NCI-H2029 (cell line): Measurements from ENCODE around the gene S100B.
A peak's percentile ranks its signal among the peaks of the same experiment; 100 is the strongest.
"Not testable (repeated sequence)": the region's sequence is repeated elsewhere in the genome, so short reads cannot be mapped to it uniquely, and the experiment has no call there.

Experiments used
- DNase-seq: peaks from one replicate; lab custom pipeline; 2025; lab: John Stamatoyannopoulos, UW

The S100B gene

DNA sequence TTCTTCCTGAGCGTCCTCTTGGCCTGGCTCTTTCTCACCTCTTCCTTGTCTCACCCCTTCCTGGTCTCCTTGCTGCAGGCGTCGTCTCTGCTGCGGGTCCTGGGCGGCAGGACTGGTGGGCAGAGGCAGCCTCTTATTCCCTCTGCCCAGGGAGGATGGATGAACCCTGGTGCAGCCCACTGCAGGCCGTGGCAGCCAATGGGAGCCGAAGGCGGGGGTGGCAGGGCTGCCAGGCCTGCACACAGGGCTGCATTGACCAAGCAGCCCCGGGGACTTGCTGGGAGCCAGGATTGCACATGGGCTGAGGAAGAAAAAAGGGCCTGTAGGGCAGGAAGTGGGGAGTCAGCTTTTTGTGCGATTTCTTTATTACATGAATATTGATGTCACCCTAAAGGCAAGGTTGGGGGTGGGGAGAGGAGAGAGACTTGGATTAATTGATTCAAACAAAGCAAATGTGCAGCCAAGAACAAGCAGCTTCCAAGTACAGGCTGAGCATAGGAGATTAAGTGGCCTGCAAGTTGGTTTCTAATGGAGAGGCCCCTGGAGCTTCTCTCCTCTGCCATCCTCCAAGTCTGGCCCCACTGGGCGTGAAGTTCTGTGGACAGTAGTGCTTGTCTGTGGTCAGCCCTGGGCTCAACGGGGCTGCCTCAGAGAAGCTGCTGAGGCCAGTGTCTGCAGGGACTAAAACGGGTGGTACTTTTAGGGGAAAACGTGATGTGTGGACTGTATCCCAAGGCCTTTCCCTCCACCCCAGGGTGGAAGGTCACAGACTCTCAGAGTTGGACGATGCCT is at the start of gene S100B:
Gene S100B, minus strand, starts transcription at position 108 of the 792 bp plus-strand sequence. CDS start 2,667 bp downstream, outside the sequence.
- no peak for DNase-seq

DNA sequence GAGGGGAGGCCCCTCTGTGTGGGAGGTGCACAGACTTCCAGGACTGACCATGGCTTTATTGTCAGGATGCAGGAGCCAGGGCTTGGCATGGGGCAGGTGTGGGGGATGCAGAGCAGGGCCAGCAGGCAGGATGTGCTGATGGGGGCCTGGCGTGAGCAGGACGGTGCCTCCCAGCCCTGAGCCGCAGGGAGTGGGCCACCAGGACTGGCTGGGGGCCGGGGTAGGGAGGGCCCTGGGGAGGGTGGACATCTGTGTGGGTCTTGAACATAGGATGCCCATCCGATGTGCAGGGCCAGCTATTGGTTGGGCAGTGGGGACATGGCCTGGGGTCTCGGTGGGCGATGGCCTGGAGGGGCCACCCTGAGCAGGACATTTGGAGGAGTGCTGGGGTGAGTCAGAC is 46.2 kb upstream of the S100B start:
- no peak for DNase-seq

- no peak for DNase-seq
These were observed 45.7 kb upstream of the S100B start for GRCh38 chr21:46650476-46651098.

DNA sequence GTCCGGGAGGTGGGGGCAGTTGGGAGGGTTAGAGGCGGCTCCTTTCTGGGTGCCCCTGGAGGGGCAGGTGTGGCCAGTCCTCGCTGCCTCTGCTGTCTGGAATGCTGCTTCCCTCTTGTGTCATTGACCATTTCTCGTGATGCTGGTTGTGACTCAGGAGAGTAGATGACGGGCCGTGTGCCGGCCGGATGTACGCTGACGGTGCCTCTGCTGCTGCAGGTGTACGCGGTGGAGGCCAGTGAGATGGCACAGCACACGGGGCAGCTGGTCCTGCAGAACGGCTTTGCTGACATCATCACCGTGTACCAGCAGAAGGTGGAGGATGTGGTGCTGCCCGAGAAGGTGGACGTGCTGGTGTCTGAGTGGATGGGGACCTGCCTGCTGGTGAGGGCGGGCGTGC is 44.5 kb upstream of the S100B start:
- no peak for DNase-seq

- no peak for DNase-seq
These were observed 43.7 kb upstream of the S100B start for GRCh38 chr21:46648539-46648938.

- no peak for DNase-seq
These were observed 41.8 kb upstream of the S100B start for GRCh38 chr21:46646541-46647154.

DNA sequence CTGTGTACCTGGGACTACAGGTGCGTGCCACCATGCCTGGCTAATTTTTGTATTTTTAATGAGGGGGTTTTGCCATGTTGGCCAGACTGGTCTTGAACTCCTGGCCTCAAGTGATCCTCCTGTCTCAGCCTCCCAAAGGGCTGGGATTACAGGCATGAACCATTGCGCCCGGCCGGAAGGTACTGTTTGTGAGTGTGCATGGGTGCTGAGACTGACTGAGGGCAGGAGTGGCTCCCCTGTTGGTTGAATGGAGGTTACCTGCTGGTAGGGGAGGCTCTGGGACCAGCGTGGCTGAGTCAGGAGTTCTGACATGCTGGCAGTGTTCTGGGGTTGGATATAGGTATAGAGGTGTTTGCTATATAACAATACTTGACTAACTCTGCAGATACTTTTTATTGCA is 41.0 kb upstream of the S100B start:
- DNase-seq, result no peak

DNA sequence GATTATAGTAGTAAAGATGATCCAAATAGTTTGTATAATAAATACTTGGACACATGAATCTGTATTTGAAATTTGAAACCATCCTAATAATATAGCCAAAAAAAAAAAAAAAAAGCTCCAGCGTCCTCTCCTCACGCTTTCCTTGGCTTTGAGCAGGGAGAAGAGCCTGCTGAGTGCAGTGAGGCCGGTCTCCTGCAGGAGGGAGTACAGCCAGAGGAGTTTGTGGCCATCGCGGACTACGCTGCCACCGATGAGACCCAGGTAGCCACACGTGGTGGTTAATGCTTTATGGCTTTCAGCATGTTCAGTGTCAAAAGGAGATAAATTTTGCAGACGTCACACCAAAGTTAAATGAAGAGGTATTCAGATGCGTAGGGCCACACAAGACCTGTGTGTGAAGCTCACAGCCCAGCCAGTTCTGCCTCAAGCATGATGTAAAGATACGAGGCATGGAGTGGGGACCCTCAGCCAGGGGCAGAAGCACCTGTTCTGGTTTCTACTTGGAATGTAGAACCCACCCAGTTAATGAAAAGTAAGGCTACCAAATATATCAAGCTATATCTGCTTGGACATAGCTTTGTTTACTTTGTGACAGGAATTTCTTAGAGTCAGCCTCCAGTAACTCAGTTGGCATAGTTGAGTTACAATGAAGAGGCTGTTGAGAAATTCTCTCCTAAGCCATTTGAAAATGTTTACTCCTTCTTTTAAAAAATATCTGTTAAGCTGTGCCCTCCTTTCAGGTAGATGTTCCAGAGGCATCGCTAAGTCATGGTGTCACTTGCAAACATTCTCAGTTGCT is 38.7 kb upstream of the S100B start:
- DNase-seq, result no peak

- DNase-seq, result no peak
These were observed 36.8 kb upstream of the S100B start for GRCh38 chr21:46641656-46642055.

- peak; percentile 0 for DNase-seq
These were observed 34.9 kb upstream of the S100B start for GRCh38 chr21:46639489-46640386.

GRCh38 chr21:46637952-46638746 is 33.3 kb upstream of the S100B start:
- no peak for DNase-seq

DNA sequence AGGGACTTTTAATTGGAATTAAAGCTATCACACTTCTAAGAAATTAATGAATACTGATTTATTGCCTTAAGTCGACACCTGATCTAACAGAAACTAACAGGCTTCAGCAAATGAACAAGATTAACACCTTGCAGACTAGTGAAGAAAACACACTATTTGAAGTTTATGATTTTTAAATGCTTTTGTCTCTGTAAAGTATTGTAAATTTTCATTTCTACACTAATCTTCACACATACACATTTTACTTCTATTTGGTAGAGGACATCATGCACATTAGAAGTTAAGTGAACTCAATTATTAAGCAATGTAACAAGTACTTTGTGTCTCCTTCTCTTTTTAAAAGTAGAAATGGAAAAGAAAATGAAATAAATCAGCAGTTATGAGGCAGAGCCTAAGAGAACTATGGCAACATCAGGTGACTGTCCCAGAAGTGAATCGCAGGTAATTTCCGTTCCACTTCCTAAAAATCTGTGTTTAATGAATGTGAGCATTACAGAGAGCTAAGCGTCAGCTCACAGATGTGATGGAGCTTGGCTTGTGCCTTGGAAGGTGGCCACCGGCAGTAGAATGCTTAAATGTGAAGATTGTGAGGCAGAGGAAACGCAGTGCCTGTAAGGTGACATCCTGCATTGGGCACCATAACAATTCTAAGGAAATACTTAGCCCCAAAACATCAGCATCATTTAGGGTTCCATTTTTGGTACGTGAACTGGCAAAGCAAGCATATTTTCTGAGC is 31.8 kb upstream of the S100B start:
- no peak for DNase-seq

DNA sequence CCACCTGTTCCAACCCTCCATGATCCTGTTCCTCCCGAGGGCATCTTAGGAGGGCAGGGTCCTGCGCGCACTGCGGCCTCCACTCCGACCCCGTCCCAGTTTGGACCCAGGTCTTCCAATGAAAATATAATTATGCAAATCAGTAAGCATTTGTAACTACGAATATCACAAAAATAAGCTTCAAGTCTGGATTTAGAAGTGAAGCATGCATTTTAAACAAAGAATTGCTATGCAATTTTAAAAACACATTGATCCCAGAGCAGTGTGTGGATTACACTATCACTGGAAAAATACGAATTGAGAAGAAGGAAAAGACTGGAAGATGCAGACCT is 31.3 kb upstream of the S100B start:
- DNase-seq, result no peak

DNA sequence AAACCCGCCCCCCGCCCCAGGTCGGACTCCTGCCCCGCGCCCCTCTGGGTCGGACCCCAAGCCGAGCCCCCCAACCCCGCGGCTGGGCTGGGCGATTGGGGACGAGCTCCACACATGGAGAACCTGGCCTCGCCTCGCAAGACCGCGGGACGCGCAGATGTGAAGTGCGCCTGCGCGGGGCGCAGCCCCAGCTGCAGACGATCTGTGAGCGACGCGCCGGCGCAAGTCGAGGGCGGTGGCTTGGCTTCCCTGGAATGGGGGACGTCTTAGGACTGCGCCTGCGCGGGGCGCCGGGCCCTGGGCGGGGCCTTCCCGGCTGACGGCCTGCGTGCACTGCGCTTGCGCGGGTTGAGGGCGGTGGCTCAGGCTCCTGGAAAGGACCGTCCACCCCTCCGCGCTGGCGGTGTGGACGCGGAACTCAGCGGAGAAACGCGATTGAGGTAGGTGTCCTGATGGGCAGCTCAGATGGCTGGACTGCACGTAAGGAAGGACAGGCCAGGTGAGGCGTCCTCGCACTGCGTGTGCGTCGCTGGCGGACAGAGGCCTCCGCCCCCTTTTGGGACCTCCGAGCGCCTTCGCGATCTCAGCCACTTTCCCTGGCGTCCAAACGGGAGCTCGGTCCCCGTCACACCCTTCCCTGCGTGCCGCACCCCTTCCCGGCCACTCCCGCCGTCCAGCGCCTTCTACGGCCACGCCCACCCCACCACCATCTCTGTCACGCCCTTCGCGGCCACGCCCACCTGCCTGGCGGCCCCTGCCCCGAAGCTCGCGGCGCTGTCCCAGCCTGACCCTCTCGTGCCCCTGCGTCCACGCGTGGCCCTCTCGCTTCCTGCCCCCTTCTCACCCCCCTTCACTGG is 30.7 kb upstream of the S100B start, which contains the start of gene PRMT2:
Gene PRMT2, plus strand, starts transcription at position 351 of the 857 bp plus-strand sequence. CDS start 1,278 bp downstream, outside the sequence.
- peak; percentile 94 for DNase-seq

DNA sequence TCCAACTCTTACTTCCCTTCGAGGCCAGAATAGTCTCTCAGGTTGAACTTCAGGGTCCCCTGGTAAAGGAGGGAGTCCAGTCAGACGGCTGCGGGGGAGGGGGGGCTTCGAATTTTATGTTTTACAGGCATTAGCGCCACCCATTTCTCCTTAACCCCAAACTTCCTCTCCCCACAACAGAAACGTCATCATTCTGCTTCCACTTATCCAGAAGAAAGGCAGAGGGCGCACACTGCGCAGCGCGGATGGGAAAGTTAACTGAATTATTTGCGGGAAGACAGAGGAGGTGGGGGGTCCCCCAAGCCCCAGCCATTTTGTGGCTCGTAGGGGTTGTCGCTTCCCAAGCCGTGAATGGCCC is 30.1 kb upstream of the S100B start:
- DNase-seq, result peak; percentile 16

DNA sequence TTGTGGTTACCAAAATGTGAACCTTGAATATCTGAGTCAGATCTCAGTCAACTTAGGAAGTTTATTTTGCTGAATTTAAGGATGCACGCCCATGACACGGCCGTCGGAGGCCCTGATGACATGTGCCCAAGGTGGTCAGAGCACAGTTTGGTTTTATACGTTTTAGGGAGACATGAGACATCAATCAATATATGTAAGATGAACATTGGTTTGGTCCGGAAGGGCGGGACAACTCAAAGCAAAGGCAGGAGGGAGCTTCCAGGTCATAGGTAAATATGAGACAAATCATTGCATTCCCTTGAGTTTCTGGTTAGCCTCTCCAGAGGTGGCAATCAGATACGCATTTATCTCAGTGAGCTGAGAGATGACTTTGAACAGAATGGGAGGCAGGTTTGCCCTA is 29.5 kb upstream of the S100B start:
- no peak for DNase-seq

- no peak for DNase-seq
These were observed 28.7 kb upstream of the S100B start for GRCh38 chr21:46633566-46633965.

GRCh38 chr21:46630915-46631314 is 26.0 kb upstream of the S100B start:
- DNase-seq, result not testable (repeated sequence)

GRCh38 chr21:46628868-46629267 is 24.0 kb upstream of the S100B start:
- DNase-seq, result no peak
